Panc1 (cell line): ENCODE results near the gene CD79A. TPM values are rescaled to one million over a fixed set of nuclear protein-coding genes. Genes with fewer than 3 reads are reported as not detected.
A peak's percentile ranks its signal among the peaks of the same experiment; 100 is the strongest.

Experiments used
- ATAC-seq: fragments of 200-7000 bp; cut with Tn5 transposase; 2 replicates; pipeline ENCODE4 v1.9.1; 2020; ENCODE audit warnings: mild to moderate bottlenecking, moderate library complexity
- BruUV-seq: library from RNA; stranded (reverse); fragments of 400-500 nt; replicated peaks from 2 replicates; lab custom pipeline; 2021; lab: Mats Ljungman, UMichigan
- CTCF ChIA-PET: fragments of 300-600 bp; sonication (Branson Sonifier 250); formaldehyde crosslinking; loops from one replicate; lab custom pipeline; 2022; ENCODE audit warnings: antibody characterized with exemption; lab: Charles Lee
- POLR2A ChIA-PET: fragments of 300-600 bp; sonication (Branson Sonifier 250); formaldehyde crosslinking; loops from one replicate; lab custom pipeline; 2022; ENCODE audit warnings: antibody characterized with exemption; lab: Charles Lee
- DNase-seq: peaks from one replicate; pipeline ENCODE4 v3.0.0-alpha.2; 2010; ENCODE audit warnings: low read depth, low spot score
- H3K27ac ChIP-seq: 2 replicates; pipeline ENCODE4 v1.5.1; 2011; ENCODE audit warnings: mild to moderate bottlenecking, low read length, inconsistent platforms
- H3K27me3 ChIP-seq: fragments of 200-500 bp; sonication (Bioruptor generic); 2 replicates; pipeline ENCODE4 v1.6.0; 2014; ENCODE audit warnings: low read length, inconsistent platforms; ENCODE audit not compliant: control insufficient read depth, insufficient read depth
- H3K36me3 ChIP-seq: fragments of 200-500 bp; sonication (Bioruptor generic); 2 replicates; pipeline ENCODE4 v1.5.1; 2014; ENCODE audit warnings: inconsistent platforms, mild to moderate bottlenecking, low read length, moderate library complexity; ENCODE audit not compliant: control insufficient read depth, insufficient read depth
- H3K4me1 ChIP-seq: 2 replicates; pipeline ENCODE4 v1.5.1; 2011; ENCODE audit warnings: inconsistent platforms, mild to moderate bottlenecking, low read length, moderate library complexity; ENCODE audit not compliant: control insufficient read depth, insufficient read depth
- H3K4me3 ChIP-seq, 2 experiments: 2 replicates each; pipeline ENCODE4 v1.5.1; 2011 to 2012; ENCODE audit warnings: low read depth in 2 of 2, low read length in 2 of 2, mild to moderate bottlenecking in 2 of 2, inconsistent platforms in 1 of 2, moderate library complexity in 1 of 2
- H3K9me3 ChIP-seq: fragments of 200-500 bp; sonication (Bioruptor generic); 2 replicates; pipeline ENCODE4 v1.5.1; 2014; ENCODE audit warnings: low read depth, mild to moderate bottlenecking, inconsistent platforms, low read length, moderate library complexity; ENCODE audit not compliant: control insufficient read depth, insufficient read depth
- CTCF ChIP-seq: fragments of 450-650 bp; IDR thresholded peaks from 2 replicates; pipeline ENCODE4 v1.5.1; 2017; ENCODE audit warnings: mild to moderate bottlenecking
- POLR2AphosphoS5 ChIP-seq: IDR thresholded peaks from 2 replicates; pipeline ENCODE4 v1.6.1; 2012; ENCODE audit warnings: mild to moderate bottlenecking, low read depth, low read length, moderate library complexity
- REST ChIP-seq, 2 experiments: IDR thresholded peaks; 2 replicates each; pipeline ENCODE4 v1.6.1; 2011 to 2012; ENCODE audit warnings: low read depth in 2 of 2, control low read depth in 1 of 2, low read length in 1 of 2, mild to moderate bottlenecking in 1 of 2, moderate library complexity in 1 of 2; ENCODE audit not compliant: insufficient read depth in 1 of 2
- SIN3A ChIP-seq: IDR thresholded peaks from 2 replicates; pipeline ENCODE4 v1.6.1; 2012; ENCODE audit warnings: low read depth, mild to moderate bottlenecking, low read length, moderate library complexity, borderline replicate concordance; ENCODE audit not compliant: insufficient read depth
- TCF7L2 ChIP-seq: IDR thresholded peaks from 2 replicates; pipeline ENCODE4 v1.6.1; 2011; ENCODE audit warnings: mild to moderate bottlenecking, low read depth, low read length, inconsistent platforms
- in situ Hi-C: cut with HindIII; loops from 2 replicates; pipeline ENCODE4 v1.10.0; 2016; ENCODE audit warnings: low sequenced_read_pairs, low pct_unique_long_range_greater_than_20kb
- intact Hi-C: fragments of 100-400 bp; cut with micrococcal nuclease; formaldehyde crosslinking; loops from one replicate; pipeline ENCODE4 v1.10.0; 2022; ENCODE audit not compliant: unreplicated experiment
- total RNA-seq: library from RNA; stranded (reverse); gene quantifications from one replicate; pipeline ENCODE4 v1.2.1, GENCODE V29; 2021; ENCODE audit not compliant: unreplicated experiment

CD79A gene
- total RNA-seq, 1 experiment from 2014 or later = 0.59 TPM

GRCh38 chr19:41868989-41869300, 8.1 kb upstream of the CD79A start:
- no peaks in the 10 kb centered on the region for H3K9me3 ChIP-seq
- no peak for TF ChIP-seq SIN3A
- TF ChIP-seq POLR2AphosphoS5 = no peak
- TF ChIP-seq REST (IDR thresholded peaks at IDR 0.05; ENCODE audit: insufficient read depth in 1 of 2, low read depth in 2 of 2, low read length in 1 of 2) = no peak
- no peak for TF ChIP-seq CTCF
- TF ChIP-seq TCF7L2 = no peak
- H3K27ac ChIP-seq = no peak overlapping the region
- intact Hi-C loops (no loop called here), in situ Hi-C loops (no loop called here)
- H3K27me3 ChIP-seq = no peaks in the 10 kb centered on the region
- no peak for ATAC-seq
- BruUV-seq = no TSS peak
- no peak for DNase-seq
- peaks cover 12% of the 10 kb centered on the region for H3K4me1 ChIP-seq
- no peak overlapping the region for H3K4me3 ChIP-seq
- CTCF ChIA-PET = no interaction called here
- POLR2A ChIA-PET = no interaction called here
- peaks cover 6% of the 10 kb centered on the region for H3K36me3 ChIP-seq

GRCh38 chr19:41869374-41869955, 7.6 kb upstream of the CD79A start:
- in situ Hi-C loops (no loop called here), intact Hi-C loops (no loop called here)
- H3K27ac ChIP-seq = no peak overlapping the region
- no peak for TF ChIP-seq REST (IDR thresholded peaks at IDR 0.05; ENCODE audit: insufficient read depth in 1 of 2, low read depth in 2 of 2, low read length in 1 of 2)
- TF ChIP-seq POLR2AphosphoS5 = peak; percentile 21; the same call in 1 of the 2 replicates
- no peaks in the 10 kb centered on the region for H3K9me3 ChIP-seq
- ATAC-seq (no peak), DNase-seq (no peak)
- ChIA-PET CTCF (no interaction called here), POLR2A (no interaction called here)
- peaks cover 3% of the 10 kb centered on the region for H3K36me3 ChIP-seq
- H3K4me1 ChIP-seq = peaks cover 11% of the 10 kb centered on the region
- no peaks in the 10 kb centered on the region for H3K27me3 ChIP-seq
- no peak overlapping the region for H3K4me3 ChIP-seq
- no TSS peak for BruUV-seq
